Measurements from ENCODE around the gene NCOA3.
A peak's percentile ranks its signal among the peaks of the same experiment; 100 is the strongest.

The NCOA3 gene

DNA sequence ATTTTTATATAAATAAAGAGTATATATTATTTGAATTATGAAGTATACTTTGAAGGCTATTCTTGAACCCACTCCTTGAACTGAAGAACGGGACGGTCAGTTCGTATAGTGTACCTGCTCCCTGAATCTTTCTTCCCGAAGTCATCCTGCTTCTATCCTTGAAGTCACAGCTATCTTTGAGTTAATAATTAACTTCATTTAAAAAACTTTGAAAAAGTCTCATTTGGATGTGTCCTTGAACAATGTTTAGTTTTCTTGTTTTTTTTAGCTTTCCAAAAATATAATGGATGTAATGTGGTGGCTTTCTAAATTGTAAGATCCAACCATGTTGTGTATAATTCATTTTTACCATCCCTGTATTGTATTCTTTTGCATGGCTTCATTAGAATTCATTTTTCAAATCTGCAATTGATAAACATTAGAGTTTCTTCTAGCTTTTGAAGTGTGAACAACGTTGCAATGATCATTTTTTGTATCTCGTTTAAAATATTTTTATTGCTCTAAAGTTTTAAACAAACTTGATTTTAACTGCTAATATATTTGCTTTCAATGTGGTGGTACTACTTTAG is 94.4 kb downstream of the NCOA3 start:
- DNase-seq (ENCODE audit: low read depth in 3 of 3, low spot score in 1 of 3), result no peak

DNA sequence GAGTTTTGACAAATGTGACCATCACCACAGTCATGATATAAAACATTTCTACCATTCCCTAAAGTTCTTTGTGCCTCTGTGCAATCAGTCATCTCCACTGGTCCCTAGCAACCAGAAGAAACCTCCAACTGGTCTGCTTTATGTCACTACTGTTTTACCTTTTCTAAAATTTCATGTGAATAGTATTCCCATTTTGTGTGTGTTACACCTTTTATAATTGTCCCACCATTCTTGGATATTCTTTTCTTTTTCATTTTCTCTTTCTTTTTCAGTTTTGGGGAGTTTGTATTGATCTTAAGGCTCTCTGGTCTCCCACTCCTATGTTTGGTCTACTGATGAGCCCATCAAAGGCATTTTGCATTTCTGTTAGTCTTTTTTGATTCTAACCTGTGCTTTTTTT is 95.4 kb downstream of the NCOA3 start:
- DNase-seq (ENCODE audit: low read depth in 3 of 3, low spot score in 1 of 3), result no peak

DNA sequence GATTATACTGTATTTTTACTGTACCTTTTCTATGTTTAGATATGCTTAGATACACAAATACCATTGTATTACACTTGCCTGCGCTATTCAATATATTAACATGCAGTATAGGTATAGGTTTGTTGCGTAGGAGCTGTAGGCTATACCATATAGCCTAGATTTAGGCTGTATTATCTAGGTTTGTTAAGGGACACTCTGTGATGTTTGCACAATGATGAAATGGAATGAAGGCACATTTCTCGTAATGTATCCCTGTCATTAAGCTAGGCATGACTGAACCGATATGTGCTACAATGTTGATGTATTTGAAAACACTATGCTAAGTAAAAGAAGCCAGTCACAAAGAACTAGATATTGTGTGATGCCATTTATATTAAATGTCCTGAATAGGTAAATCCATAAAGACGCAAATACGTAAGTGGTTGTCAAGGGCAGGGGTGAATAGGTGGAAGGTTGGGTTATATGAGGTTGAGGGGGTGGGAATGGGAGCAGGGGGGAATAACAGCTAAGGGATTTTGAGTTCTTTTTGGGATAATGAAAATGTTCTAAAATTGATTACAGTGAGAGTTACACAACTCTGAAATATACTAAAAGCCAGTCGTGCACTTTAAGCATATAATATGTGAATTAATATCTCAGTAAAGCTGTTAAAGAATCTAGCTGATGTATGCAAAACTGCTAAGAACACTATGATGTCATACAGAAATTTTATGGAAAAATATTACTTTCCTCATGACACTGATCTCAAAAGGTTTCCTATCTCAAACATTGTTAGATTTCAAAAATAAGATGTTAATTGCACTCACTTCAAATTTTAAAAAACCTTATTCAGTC is 97.4 kb downstream of the NCOA3 start:
- DNase-seq (ENCODE audit: low read depth in 3 of 3, low spot score in 1 of 3), result no peak

DNA sequence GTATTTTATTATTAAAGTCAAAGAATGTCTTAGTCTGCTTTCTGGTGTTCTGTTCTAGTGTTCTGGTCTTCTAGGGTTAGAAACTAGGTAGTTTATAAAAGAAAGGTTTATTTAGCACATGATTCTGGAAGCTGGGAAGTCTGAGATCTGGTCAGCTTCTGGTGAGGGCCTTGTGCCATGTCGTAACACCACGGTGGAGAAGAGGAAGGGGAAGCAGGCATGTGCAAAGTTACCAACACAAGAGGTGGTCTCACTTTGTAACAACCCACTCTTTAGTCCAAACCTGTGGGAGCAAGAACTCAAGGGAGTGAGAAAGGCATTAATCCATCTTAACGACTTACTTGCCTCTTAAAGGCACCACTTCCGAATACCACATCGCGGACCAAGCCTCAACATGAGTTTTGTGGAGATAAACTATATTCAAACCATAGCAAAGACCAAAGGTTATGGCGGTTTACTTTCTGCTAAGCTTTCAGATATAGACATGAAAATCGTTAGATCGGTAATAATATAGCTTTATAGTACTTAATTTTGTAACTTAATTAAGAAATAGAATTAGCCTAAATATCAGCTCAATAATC is 99.4 kb downstream of the NCOA3 start:
- DNase-seq (ENCODE audit: low read depth in 3 of 3, low spot score in 1 of 3), result no peak

DNA sequence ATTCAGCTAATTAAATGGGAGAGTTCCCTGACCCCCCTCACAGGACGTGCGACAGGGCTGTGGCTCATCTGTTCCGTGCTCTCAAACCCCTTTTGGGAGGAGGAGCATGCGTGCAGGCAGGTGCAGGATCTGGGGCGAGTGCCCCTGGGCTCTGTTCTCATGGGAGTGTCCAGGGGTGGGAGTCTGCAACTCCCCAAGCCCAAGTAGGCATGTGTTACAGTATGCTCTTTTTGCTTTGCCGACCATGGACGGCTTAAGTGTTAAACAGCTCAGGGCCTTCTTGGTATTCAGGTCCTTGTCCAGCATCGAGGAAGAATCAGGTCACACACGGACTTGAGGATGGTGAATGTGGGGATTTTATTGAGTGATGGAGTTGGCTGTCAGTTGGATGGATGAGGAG is 101.6 kb downstream of the NCOA3 start:
- DNase-seq (ENCODE audit: low read depth in 3 of 3, low spot score in 1 of 3), result no peak

DNA sequence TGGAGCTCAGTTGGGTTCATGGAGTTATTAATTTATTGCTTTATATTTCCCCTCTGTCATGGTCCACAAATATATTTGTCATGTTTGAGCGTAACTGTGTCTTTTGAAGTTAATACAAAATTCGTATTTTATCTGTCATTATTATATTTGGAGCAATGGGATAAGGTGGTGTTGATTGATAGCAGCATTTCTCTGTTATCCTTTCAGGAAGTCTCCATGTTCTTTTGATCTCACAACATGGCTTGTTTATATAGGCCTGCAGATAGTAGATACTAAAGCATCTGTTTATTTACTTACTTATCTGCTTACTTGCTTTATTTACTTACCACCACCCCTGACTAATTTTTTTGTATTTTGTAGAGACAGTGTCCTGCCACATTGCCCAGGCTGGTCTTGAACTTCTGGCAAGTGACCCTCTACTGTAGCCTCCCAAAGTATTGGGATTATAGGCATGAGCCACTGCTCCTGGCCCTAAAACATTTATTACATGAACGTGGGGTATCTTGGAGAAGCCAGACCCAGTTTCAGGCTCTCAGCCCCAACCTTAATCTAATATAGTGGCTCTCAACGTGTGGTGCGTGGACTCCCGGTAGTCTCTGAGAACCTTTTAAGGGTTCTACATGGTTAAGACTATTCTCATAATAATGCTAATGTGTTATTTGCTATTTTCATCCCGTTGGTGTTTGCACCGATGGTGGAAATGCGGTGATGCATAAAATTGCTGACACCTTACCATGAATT is 104.2 kb downstream of the NCOA3 start:
- DNase-seq (ENCODE audit: low read depth in 3 of 3, low spot score in 1 of 3), result no peak

DNA sequence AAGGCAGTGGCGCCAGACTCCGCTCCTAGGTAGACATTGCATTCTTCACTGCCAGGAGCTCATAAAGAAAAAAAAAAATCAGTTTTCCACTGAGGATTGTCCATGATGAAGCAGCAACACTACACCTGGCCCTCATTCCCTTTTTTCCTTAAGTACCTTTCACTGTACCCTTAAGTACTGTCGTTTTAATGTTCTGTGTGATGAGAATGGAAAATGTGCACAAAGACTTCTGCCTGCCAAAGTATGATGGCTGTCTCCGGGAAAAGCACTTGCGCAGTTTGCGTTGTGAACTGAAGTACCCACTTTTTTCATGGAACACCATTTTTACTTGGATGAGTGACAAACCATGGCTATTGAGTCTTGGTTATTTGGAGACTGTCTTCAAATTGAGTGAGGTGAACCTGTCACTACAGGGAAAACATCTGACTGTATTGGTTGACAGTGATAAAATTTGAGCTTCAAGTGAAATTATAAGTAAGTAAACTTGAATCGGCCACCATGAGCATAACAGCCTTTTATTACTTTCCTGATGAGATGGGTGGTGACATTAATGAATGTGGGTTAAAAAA is 104.8 kb downstream of the NCOA3 start:
- no peak for DNase-seq (ENCODE audit: low read depth in 3 of 3, low spot score in 1 of 3)

DNA sequence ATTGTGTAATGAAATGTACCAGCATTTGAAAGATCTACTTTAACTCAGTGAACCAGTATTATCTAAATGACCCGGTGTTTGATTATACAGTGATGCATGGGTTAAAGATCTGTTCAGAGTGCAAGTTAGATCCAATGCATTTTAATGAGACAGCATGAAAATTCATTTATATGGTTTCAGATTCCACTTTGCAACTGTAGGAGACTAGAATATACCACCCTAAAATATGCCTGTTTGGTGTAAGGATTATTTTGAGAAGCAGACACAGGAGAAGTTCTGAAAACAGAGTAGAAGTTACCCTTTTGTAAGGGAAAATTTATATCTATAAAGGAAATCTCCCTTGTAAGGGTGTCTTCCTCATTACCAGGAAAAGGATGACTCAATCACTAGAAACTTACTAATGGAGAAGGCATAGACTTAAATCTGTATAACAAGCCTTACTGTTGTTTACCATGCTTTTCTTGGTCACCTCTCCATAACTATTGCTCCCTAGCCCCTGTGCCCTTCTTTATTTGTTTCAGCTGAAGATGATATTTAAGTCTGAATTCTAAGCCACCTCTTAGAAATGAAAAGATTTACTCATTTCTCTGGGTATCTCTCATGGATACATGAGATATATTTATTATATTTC is 105.4 kb downstream of the NCOA3 start:
- no peak for DNase-seq (ENCODE audit: low read depth in 3 of 3, low spot score in 1 of 3)

DNA sequence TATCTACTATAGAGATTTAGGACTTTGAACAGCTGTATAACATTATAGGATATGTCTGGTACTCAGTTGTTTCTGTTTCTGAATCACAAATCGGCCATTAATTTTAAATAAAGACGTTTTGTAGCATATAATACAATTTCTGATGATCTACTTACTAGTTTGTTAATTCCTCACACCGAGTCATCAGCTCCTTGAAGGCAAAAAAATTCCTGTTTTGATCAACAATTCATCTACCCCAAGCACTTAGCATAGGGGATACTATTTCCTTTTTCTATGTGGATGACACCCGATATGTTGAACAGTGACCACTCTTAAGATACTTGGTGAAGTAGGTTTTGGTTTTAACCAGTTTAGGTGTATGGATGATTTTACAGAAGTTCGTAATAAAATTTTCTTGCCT is 107.3 kb downstream of the NCOA3 start:
- DNase-seq (ENCODE audit: low read depth in 3 of 3, low spot score in 1 of 3), result no peak

DNA sequence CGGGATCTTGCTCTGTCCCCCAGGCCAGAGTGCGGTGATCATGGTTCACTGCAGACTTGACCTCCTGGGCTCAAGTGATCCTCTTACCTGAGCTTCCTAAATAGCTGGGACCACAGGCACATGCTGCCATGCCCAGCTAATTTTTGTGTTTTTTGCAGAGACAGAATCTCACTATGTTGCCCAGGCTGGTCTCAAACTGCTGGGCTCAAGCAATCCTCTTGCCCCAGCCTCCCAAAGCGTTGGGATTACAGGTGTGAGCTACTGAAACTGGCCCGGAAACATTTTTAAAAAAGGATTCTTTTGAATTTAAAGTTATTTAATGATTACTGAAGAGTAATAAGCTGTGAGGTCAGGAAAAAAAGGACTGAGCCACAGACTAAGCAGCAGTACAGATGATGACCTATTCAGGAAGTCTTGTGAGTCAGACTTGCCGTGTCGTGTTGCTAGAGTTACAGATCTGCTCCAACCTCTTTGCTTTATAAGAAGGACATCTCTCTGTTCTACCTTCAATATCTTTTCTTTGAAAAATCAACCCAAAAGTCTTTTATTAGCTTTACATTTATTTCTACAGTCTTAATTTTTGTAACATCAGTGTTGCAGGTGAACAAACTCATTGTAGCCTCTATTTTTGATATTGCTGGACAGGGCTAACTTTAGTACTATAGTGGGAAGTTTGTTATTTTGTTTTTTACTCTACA is 108.7 kb downstream of the NCOA3 start:
- DNase-seq (ENCODE audit: low read depth in 3 of 3, low spot score in 1 of 3), result peak; percentile 33 to 54 (median 38)

DNA sequence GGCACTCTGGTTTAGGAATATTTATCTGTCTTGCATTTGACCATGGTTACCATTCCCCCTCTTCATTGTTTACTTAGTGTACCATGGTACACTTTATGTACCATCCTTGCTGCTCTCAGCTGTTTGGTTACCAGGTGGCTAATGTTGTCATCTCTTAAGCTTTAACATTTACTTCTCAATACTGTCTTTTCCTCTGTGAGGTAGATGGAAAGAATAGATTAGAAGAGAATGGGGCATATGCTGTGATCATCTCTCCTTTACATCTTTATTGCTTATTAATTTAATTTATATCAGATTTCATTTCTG is 109.2 kb downstream of the NCOA3 start:
- DNase-seq (ENCODE audit: low read depth in 3 of 3, low spot score in 1 of 3), result no peak

DNA sequence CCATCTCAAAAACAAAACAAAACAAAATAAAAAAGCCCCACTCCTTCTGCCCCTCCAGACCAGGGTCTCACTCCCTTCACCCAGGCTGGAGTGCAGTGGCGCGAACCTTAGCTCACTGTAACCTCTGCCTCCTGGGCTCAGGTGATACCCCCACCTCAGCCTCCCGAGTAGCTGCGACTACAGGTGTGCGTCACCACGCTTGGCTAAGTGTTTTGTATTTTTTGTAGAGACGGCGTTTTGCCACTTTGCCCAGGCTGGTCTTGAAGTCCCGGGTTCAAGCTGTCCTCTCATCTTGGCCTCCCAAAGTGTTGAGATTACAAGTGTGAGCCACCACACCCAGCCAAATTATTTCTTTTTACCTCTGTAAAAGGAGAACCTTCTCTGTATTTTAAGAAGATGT is 110.1 kb downstream of the NCOA3 start:
- no peak for DNase-seq (ENCODE audit: low read depth in 3 of 3, low spot score in 1 of 3)

DNA sequence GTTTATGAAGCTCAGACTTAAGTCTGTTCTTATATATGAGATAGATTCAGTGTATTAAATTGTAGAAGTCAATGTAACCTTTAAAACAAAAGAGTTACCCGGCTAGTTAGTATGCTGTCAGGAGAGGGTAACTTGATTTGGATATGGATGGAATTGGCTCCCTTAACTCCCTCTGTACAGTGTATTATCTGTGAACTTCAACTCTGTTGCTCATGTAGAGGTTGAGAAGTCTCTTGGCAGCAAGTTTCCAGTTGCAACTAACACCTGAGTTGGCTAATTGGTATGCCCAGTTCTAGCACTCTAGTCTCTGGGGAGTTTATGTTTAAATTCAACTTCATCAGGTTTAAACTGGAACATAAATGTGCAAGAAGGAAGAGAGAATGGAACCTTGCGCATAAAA is 111.0 kb downstream of the NCOA3 start:
- no peak for DNase-seq (ENCODE audit: low read depth in 3 of 3, low spot score in 1 of 3)

DNA sequence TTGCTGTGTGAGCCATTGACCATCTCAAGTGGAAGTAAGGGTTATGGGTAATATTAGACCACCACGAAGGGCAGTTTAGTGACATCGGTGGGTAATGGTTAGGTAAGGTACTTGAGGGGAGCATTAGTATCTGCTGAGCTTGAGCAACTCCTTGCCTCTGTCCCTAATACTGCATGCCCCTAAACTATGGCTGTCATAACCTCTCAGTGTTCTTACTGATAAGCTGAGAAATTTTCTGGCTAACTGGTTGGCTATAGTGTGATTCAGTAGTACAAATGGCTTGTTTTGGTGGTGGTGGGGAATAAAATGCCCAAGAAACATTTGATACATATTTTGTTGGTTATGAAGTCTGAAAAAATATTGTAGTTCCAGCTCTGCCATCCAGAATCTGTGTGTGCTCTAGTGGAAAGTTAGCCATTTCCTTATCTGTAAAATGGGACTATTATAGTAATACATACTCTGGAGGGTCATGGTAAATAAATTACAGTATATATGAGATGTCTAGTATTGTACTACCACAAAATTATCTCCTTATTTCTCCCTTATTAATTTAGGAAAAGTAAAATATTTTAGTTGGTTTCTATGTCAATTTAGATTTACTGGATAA is 113.1 kb downstream of the NCOA3 start:
- DNase-seq (ENCODE audit: low read depth in 3 of 3, low spot score in 1 of 3), result no peak

DNA sequence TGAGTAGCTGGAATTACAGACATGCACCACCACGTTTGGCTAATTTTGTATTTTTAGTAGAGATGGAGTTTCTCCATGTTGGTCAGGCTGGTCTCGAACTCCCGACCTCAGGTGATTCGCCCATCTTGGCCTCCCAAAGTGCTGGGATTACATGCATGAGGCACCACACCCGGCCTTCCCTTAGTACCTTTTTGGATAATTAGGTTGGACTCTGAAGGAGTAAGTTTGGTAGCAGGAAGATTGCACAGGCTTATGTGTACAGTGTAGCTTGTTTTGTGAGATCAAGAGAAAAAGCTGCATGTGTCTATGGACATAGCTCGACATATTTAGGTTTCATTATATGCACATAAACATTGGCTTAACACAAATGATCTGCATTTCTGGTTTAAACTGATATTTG is 116.8 kb downstream of the NCOA3 start:
- DNase-seq (ENCODE audit: low read depth in 3 of 3, low spot score in 1 of 3), result no peak

DNA sequence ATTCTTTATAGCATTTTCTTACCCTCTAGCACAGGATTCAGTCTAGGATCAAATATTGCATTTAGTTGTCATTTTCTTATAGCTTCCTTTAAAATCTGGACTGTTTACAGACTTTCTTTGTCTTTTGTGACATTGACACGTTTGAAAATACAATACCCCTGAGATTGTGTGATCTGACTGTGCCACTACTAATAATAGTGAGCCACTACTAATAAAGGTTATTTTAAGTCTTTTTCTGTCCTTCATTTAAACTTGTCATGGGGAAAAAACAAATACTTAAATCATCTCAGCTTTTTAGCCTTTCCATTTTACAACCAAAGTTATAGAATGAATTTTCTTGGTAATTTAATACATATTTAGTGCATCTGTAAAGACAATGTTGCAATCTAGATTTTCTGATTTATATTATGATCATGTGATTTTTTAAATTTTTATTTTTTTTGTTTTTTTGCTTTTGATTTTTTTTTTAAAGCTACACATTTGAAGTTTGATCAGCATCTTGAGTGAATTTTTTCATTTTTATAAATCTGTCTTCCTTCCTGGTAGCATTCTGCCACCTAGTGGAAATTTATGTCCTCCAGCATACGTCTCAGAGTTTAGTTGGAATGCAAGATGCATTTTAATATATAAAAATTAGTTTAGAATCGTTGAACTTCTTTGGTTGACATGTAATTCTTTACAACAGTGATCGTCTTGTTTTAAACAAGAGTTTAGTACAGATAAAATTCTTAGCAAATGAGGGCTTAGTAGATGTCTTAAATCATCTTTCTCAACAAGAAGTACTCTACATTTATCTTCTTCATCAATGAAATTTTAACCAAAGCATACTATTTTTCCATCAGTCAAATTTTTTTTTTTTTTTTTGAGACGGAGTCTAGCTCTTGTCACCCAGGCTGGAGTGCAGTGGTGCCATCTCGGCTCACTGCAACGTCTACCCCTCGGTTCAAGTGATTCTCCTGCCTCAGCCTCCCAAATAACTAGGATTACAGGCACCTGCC is 119.4 kb downstream of the NCOA3 start:
- DNase-seq (ENCODE audit: low read depth in 3 of 3, low spot score in 1 of 3), result no peak

DNA sequence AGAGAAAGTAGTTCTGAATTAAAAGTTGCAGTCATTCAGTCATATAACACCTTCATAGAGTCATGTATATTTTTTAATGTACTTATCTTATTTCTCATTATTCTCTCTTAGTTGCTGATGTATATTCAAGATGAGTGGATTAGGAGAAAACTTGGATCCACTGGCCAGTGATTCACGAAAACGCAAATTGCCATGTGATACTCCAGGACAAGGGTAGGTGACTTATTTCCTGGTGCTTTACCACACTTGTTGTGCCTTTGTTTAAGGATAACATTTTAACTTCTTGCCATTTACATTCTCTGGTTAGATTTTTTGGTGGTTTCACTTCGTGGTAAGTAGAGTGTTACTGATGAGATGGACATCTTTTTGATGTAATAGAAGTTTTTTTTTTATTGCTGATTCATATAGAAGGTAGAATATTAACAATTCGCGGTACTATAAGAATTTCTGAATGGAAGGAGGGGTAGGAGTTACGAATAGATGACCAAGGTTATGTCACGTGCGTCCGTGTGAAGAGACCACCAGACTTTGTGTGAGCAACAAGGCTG is 120.5 kb downstream of the NCOA3 start:
- DNase-seq (ENCODE audit: low read depth in 3 of 3, low spot score in 1 of 3), result no peak

DNA sequence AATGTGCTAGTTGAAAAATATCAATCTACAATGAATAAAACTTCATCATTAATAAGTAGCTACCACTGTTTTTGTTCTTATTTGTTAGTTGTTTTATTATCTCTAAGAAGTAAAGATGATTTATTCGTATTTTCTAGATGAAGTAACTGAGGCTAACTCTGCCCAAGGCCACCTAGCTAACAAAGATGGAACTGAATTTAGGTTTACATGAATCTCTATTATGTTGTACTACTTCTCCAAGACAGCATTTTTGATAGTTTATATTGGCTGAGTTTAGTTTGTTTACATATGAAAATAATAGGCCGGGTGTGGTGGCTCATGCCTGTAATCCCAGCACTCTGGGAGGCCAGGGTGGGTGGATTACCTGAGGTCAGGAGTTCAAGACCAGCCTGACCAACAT is 121.5 kb downstream of the NCOA3 start:
- DNase-seq (ENCODE audit: low read depth in 3 of 3, low spot score in 1 of 3), result no peak

DNA sequence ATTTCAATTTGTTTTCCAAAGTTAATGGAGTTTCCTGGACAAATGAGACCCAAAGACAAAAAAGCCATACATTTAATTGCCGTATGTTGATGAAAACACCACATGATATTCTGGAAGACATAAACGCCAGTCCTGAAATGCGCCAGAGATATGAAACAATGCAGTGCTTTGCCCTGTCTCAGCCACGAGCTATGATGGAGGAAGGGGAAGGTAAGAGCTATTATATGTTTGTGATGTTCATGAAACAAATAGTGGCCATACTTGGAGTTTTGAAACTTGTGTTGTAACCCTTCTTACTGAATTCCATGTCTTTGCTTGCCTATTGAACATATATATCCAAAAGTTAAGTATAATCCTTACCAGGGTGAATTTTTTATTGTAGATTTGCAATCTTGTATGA is 125.9 kb downstream of the NCOA3 start:
- DNase-seq (ENCODE audit: low read depth in 3 of 3, low spot score in 1 of 3), result no peak
